ENCODE data around the gene ZCCHC9.

ZCCHC9 gene

DNA sequence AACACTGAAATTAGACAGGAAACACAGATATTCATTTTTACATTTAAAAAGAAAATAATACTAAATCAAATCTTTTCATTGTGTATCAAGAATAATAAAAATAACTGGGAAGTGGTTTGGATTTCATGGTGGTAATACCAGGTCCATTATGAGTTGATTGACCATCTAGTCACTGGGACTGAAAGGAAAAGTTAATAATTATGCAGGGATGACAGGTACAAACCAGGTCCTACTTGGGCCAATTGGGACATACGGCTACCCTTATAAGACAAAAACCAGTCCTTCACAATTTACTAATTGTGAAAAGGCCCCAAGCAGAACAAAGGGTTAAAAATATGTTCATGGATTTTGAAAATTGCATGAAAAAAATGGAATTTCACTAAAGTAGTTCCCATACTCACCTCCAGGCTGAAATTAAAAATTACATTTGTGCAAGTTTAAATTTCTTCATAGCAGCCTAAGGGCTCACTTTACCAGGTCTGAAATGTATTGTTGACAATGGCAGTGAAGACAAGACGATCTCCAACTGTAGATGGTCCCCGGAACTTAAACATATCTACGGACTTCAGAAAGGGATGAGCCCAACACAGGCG lies 44.1 kb downstream of the ZCCHC9 start:
- no peak for DNase-seq (ENCODE audit: low spot score)
- TF ChIP-seq, protein P1, sequence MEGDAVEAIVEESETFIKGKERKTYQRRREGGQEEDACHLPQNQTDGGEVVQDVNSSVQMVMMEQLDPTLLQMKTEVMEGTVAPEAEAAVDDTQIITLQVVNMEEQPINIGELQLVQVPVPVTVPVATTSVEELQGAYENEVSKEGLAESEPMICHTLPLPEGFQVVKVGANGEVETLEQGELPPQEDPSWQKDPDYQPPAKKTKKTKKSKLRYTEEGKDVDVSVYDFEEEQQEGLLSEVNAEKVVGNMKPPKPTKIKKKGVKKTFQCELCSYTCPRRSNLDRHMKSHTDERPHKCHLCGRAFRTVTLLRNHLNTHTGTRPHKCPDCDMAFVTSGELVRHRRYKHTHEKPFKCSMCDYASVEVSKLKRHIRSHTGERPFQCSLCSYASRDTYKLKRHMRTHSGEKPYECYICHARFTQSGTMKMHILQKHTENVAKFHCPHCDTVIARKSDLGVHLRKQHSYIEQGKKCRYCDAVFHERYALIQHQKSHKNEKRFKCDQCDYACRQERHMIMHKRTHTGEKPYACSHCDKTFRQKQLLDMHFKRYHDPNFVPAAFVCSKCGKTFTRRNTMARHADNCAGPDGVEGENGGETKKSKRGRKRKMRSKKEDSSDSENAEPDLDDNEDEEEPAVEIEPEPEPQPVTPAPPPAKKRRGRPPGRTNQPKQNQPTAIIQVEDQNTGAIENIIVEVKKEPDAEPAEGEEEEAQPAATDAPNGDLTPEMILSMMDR (conservative IDR thresholded peaks at IDR 0.05; ENCODE audit: low read depth) = no peak
- ChIA-PET POLR2A (ENCODE audit: low non-redundant PET) (no interaction called here), CTCF (no interaction called here)
- no peak overlapping the region for H3K27ac ChIP-seq

GRCh38 chr5:81349161-81349560 lies 47.8 kb downstream of the ZCCHC9 start:
- ChIA-PET CTCF (interaction anchor here (0.6 kb wide), 1 partner anchor 1034 kb away, joined by 3 read pairs; no protein-coding TSS in a partner anchor), POLR2A (ENCODE audit: low non-redundant PET) (no interaction called here)
- no peak for DNase-seq (ENCODE audit: low spot score)

GRCh38 chr5:81350507-81350906 lies 49.1 kb downstream of the ZCCHC9 start:
- CTCF ChIA-PET = no interaction called here

More at GRCh38 chr5:81349161-81349560, 47.8 kb downstream of the ZCCHC9 start:
- TF ChIP-seq, protein P1 (conservative IDR thresholded peaks at IDR 0.05; ENCODE audit: low read depth) = no peak
- H3K27ac ChIP-seq = no peak overlapping the region

GRCh38 chr5:81353189-81353588 lies 51.8 kb downstream of the ZCCHC9 start:
- DNase-seq (ENCODE audit: low spot score) = no peak
- TF ChIP-seq, protein P1 (conservative IDR thresholded peaks at IDR 0.05; ENCODE audit: low read depth) = no peak
- CTCF ChIA-PET = interaction anchor here (0.6 kb wide), 1 partner anchor 64 kb away, joined by 3 read pairs; no protein-coding TSS in a partner anchor
- POLR2A ChIA-PET (ENCODE audit: low non-redundant PET) = no interaction called here
- H3K27ac ChIP-seq = no peak overlapping the region

More at GRCh38 chr5:81350507-81350906, 49.1 kb downstream of the ZCCHC9 start:
- H3K27ac ChIP-seq = no peak overlapping the region
- TF ChIP-seq, protein P1 (conservative IDR thresholded peaks at IDR 0.05; ENCODE audit: low read depth) = no peak
- DNase-seq (ENCODE audit: low spot score) = no peak
- POLR2A ChIA-PET (ENCODE audit: low non-redundant PET) = no interaction called here

GRCh38 chr5:81354093-81354492 lies 52.7 kb downstream of the ZCCHC9 start:
- ChIA-PET POLR2A (ENCODE audit: low non-redundant PET) (no interaction called here), CTCF (interaction anchor here (0.6 kb wide), 1 partner anchor 65 kb away, joined by 3 read pairs; no protein-coding TSS in a partner anchor)
- no peak for DNase-seq (ENCODE audit: low spot score)
- H3K27ac ChIP-seq = no peak overlapping the region
- TF ChIP-seq, protein P1 (conservative IDR thresholded peaks at IDR 0.05; ENCODE audit: low read depth) = no peak

DNA sequence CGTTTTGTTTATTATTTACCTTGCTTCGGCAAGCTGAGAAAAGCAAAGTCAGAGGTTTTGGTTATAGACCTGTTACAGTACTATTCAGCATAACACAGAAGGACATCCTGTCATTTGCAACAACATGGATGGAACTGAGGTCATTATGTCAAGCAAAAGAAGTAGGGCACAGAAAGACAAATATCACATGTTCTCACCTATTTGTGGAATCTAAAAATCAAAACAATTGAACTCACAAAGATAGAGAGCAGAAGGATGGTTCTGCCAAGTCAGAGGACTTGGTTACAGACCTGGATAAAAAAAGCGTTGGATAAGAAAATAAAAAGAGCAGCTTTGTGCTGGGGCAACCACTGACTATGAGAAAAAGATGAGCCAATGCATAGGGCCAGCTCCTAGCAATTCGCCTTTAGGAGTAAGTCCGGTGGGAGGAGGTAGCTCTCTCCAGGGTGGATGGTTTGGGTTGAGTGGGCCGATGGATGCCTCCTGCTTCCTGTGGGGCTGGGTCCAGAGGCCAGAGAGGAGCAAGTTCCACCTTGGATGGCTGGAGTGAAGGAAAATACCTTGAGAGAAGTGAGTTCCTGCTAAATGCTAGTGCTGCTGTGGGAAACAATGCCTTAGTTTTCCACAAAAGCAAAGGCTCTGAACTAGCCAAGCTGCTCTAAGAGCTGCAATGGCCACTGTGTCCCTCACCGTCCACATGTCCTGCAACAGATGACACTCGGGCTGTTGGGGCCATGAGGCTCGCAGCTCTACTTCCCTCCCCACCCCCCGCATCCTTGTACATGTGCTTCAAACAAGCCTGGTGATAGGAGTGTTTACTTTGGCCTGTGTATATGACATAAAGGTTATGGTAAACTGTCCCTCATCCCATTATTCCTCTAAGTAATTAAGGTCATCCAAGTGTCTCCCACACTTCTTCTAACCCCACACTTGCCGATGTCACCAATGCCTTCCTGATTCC lies 54.2 kb downstream of the ZCCHC9 start:
- no peak overlapping the region for H3K27ac ChIP-seq
- DNase-seq (ENCODE audit: low spot score) = no peak
- ChIA-PET CTCF (interaction anchor here (0.6 to 0.7 kb wide), 2 partner anchors 47 to 151 kb away, joined by 3 read pairs; no protein-coding TSS in a partner anchor), POLR2A (ENCODE audit: low non-redundant PET) (no interaction called here)
- TF ChIP-seq, protein P1 (conservative IDR thresholded peaks at IDR 0.05; ENCODE audit: low read depth) = no peak

Data from RWPE1 (cell line).